Keratinocyte (primary cell): ENCODE results near the gene AFAP1L1.
A peak's percentile ranks its signal among the peaks of the same experiment; 100 is the strongest.

Source experiments
- EZH2 ChIP-seq: IDR thresholded peaks from one replicate; pipeline ENCODE4 v1.6.1; 2012; ENCODE audit warnings: inconsistent platforms, mild to moderate bottlenecking, low read length, moderate library complexity
- TF ChIP-seq, protein P1 (sequence below), 3 experiments: IDR thresholded peaks in 1 of 3; conservative IDR thresholded peaks in 1 of 3; optimal IDR thresholded peaks in 1 of 3; 2 replicates in 2 of 3; 3 replicates in 1 of 3; pipeline versions ENCODE3 to v1.5.1; 2011; ENCODE audit warnings: low read length in 3 of 3, mild to moderate bottlenecking in 3 of 3, moderate library complexity in 2 of 3, control low read depth in 1 of 3, inconsistent platforms in 1 of 3; ENCODE audit not compliant: insufficient read depth in 2 of 3; ENCODE audit errors: extremely low read depth in 1 of 3

- TF ChIP-seq, protein P1, sequence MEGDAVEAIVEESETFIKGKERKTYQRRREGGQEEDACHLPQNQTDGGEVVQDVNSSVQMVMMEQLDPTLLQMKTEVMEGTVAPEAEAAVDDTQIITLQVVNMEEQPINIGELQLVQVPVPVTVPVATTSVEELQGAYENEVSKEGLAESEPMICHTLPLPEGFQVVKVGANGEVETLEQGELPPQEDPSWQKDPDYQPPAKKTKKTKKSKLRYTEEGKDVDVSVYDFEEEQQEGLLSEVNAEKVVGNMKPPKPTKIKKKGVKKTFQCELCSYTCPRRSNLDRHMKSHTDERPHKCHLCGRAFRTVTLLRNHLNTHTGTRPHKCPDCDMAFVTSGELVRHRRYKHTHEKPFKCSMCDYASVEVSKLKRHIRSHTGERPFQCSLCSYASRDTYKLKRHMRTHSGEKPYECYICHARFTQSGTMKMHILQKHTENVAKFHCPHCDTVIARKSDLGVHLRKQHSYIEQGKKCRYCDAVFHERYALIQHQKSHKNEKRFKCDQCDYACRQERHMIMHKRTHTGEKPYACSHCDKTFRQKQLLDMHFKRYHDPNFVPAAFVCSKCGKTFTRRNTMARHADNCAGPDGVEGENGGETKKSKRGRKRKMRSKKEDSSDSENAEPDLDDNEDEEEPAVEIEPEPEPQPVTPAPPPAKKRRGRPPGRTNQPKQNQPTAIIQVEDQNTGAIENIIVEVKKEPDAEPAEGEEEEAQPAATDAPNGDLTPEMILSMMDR (optimal IDR thresholded peaks at IDR 0.05 in 1 of 3, IDR thresholded peaks at IDR 0.05 in 1 of 3, conservative IDR thresholded peaks at IDR 0.05 in 1 of 3; ENCODE audit: extremely low read depth in 1 of 3, insufficient read depth in 2 of 3, low read length in 3 of 3) = peak; percentile 26 to 50 (median 35)
- TF ChIP-seq EZH2 = no peak
Measured at GRCh38 chr5:149265597-149265996, 6.1 kb upstream of the AFAP1L1 start.
